Endothelial cell of umbilical vein (primary cell): ENCODE measurements around the gene HPSE2. TPM values are rescaled to one million over a fixed set of nuclear protein-coding genes. Genes with fewer than 3 reads are reported as not detected.

Experiments used
- BruUV-seq: library from RNA; stranded (reverse); fragments of 400-500 nt; replicated peaks from 2 replicates; lab custom pipeline; 2021; lab: Mats Ljungman, UMichigan
- CTCF ChIA-PET: fragments of 300-600, 350-600 bp; sonication (Branson Sonifier 250); formaldehyde crosslinking; loops from one replicate; lab custom pipeline; 2021; ENCODE audit warnings: antibody characterized with exemption, inconsistent platforms; lab: Charles Lee
- POLR2A ChIA-PET: fragments of 300-600, 350-600 bp; sonication (Branson Sonifier 250); formaldehyde crosslinking; loops from one replicate; lab custom pipeline; 2021; ENCODE audit warnings: antibody characterized with exemption, inconsistent platforms; lab: Charles Lee
- DNase-seq: peaks from one replicate; pipeline ENCODE4 v3.0.0-alpha.2; 2011; ENCODE audit warnings: low read depth, low spot score
- FAIRE-seq: peaks from 2 replicates; lab custom pipeline; 2011; peaks lifted over from hg19 to GRCh38; lab: Jason Lieb, UNC
- H2AFZ ChIP-seq: 2 replicates; pipeline ENCODE4 v1.6.0; 2012; ENCODE audit warnings: low read depth, low read length, control low read depth, inconsistent platforms
- H3K27ac ChIP-seq: 2 replicates; pipeline ENCODE4 v1.5.1; 2011; ENCODE audit warnings: low read depth, mild to moderate bottlenecking, control low read depth, low read length, moderate library complexity; ENCODE audit not compliant: insufficient read depth
- H3K27me3 ChIP-seq, 2 experiments: 2 replicates each; pipeline versions ENCODE4 v1.6.0 to v1.6.1; 2011; ENCODE audit warnings: low read length in 2 of 2, mixed read lengths in 1 of 2; ENCODE audit not compliant: control insufficient read depth in 2 of 2, insufficient read depth in 2 of 2
- H3K36me3 ChIP-seq, 2 experiments: 2 replicates in 1 of 2; 3 replicates in 1 of 2; pipeline ENCODE4 v1.5.1; 2011; ENCODE audit warnings: low read length in 2 of 2, mild to moderate bottlenecking in 1 of 2, moderate library complexity in 1 of 2; ENCODE audit not compliant: control insufficient read depth in 2 of 2, insufficient read depth in 2 of 2; ENCODE audit errors: extremely low read depth in 1 of 2
- H3K4me1 ChIP-seq: 3 replicates; pipeline ENCODE4 v1.5.1; 2011; ENCODE audit warnings: mild to moderate bottlenecking, low read length; ENCODE audit not compliant: control insufficient read depth, insufficient read depth; ENCODE audit errors: extremely low read depth
- H3K4me2 ChIP-seq: 2 replicates; pipeline ENCODE4 v1.6.1; 2011; ENCODE audit warnings: low read length, control low read depth, mixed read lengths; ENCODE audit not compliant: insufficient read depth
- H3K4me3 ChIP-seq, 3 experiments: fragments of 200-600 bp in 1 of 3; sonication (generic), shearing (Covaris generic) in 1 of 3; replicated peaks in 1 of 3; 2 replicates each; pipeline ENCODE4 v1.5.1; 2011 to 2016; ENCODE audit warnings: control low read depth in 3 of 3, low read length in 3 of 3, mild to moderate bottlenecking in 2 of 3, inconsistent platforms in 1 of 3, low read depth in 1 of 3, moderate library complexity in 1 of 3; ENCODE audit not compliant: insufficient read depth in 1 of 3
- H3K79me2 ChIP-seq: 2 replicates; pipeline ENCODE4 v1.6.0; 2012; ENCODE audit warnings: low read length, inconsistent platforms; ENCODE audit not compliant: control insufficient read depth, insufficient read depth
- H3K9ac ChIP-seq: replicated peaks from 2 replicates; pipeline ENCODE3; 2011; ENCODE audit warnings: low read length, control low read depth; ENCODE audit not compliant: insufficient read depth; ENCODE audit errors: extremely low read depth
- H3K9me1 ChIP-seq: replicated peaks from 3 replicates; pipeline ENCODE4 v1.6.0; 2011; ENCODE audit warnings: mild to moderate bottlenecking, low read length; ENCODE audit not compliant: control insufficient read depth, insufficient read depth; ENCODE audit errors: extremely low read depth
- H3K9me3 ChIP-seq: replicated peaks from 2 replicates; pipeline ENCODE4 v1.5.1; 2012; ENCODE audit warnings: low read length, inconsistent platforms; ENCODE audit not compliant: control insufficient read depth, insufficient read depth
- H4K20me1 ChIP-seq: replicated peaks from 2 replicates; pipeline ENCODE3; 2011; ENCODE audit warnings: mild to moderate bottlenecking, low read length; ENCODE audit not compliant: control insufficient read depth, insufficient read depth; ENCODE audit errors: extremely low read depth
- CTCF ChIP-seq, 2 donors: IDR thresholded peaks; 1 replicate in 1 of 2; 2 replicates in 1 of 2; pipeline ENCODE4 v1.5.1; 2011; ENCODE audit warnings: low read length in 2 of 2, mild to moderate bottlenecking in 2 of 2, moderate library complexity in 2 of 2, control low read depth in 1 of 2, inconsistent platforms in 1 of 2, low read depth in 1 of 2; ENCODE audit not compliant: insufficient read depth in 1 of 2; ENCODE audit errors: extremely low read depth in 1 of 2
- EZH2 ChIP-seq: IDR thresholded peaks from 2 replicates; pipeline ENCODE4 v1.6.1; 2012; ENCODE audit warnings: borderline replicate concordance, low read depth, mild to moderate bottlenecking, moderate library complexity, low read length, inconsistent platforms; ENCODE audit not compliant: severe bottlenecking
- FOS ChIP-seq: IDR thresholded peaks from 2 replicates; pipeline ENCODE4 v1.6.1; 2011; ENCODE audit warnings: mild to moderate bottlenecking, low read length, moderate library complexity, borderline replicate concordance; ENCODE audit not compliant: insufficient read depth
- GATA2 ChIP-seq: IDR thresholded peaks from 2 replicates; pipeline ENCODE4 v1.7.0; 2011; ENCODE audit warnings: low read depth, mild to moderate bottlenecking, moderate library complexity, mixed read lengths, low read length; ENCODE audit not compliant: insufficient read length, insufficient read depth
- JUN ChIP-seq: IDR thresholded peaks from 2 replicates; pipeline ENCODE4 v1.6.1; 2011; ENCODE audit warnings: borderline replicate concordance, low read depth; ENCODE audit not compliant: insufficient read length, insufficient read depth
- MAX ChIP-seq: IDR thresholded peaks from 2 replicates; pipeline ENCODE4 v1.6.1; 2011; ENCODE audit not compliant: insufficient read depth, insufficient read length
- MYC ChIP-seq: IDR thresholded peaks from one replicate; pipeline ENCODE4 v1.6.1; 2011; ENCODE audit warnings: mild to moderate bottlenecking, low read depth, low read length
- POLR2A ChIP-seq: IDR thresholded peaks from 2 replicates; pipeline ENCODE4 v1.6.1; 2012; ENCODE audit warnings: low read depth, mild to moderate bottlenecking, control low read depth, low read length
- POLR2AphosphoS5 ChIP-seq: IDR thresholded peaks from 2 replicates; pipeline ENCODE4 v1.6.1; 2012; ENCODE audit warnings: low read depth, mild to moderate bottlenecking, control low read depth, low read length, moderate library complexity; ENCODE audit not compliant: insufficient read depth
- dilution Hi-C: fragments of 300-500 bp; cut with MboI; formaldehyde crosslinking; loops from one replicate; pipeline ENCODE4 v1.15.0; 2019; ENCODE audit warnings: low sequenced_read_pairs; ENCODE audit not compliant: extremely low pct_ligation_motif_present
- intact Hi-C: fragments of 100-400 bp; cut with micrococcal nuclease; formaldehyde crosslinking; loops from one replicate; pipeline ENCODE4 v1.10.0; 2022
- polyA plus RNA-seq, 4 experiments: library from polyadenylated mRNA; depleted of rRNA in 3 of 4; stranded (reverse) in 3 of 4; unstranded in 1 of 4; fragments of >200 nt; gene quantifications; 2 replicates each; pipeline versions ENCODE4 v1.2.1 to v1.2.3, GENCODE V29; 2011 to 2012; ENCODE audit warnings: missing spikeins in 1 of 4
- total RNA-seq: library from RNA; stranded (reverse); gene quantifications from 2 replicates; pipeline ENCODE4 v1.2.3, GENCODE V29; 2021

HPSE2 gene
- total and polyA plus RNA-seq, 2 donors (not counting 3 experiments of a cell fraction or from before 2014, with no cell fraction given): not detected

GRCh38 chr10:99008054-99008453 is 227.6 kb downstream of the HPSE2 start:
- Histone ChIP-seq H3K36me3 (no peaks in the 10 kb centered on the region), H4K20me1 (no peaks in the 10 kb centered on the region), H3K4me3 (no peak overlapping the region), H3K4me2 (no peak overlapping the region), H3K9me3 (peaks cover 8% of the 10 kb centered on the region), H3K9ac (no peak overlapping the region), H3K27ac (no peak overlapping the region), H3K4me1 (no peaks in the 10 kb centered on the region), H2AFZ (no peak overlapping the region), H3K79me2 (no peaks in the 10 kb centered on the region), H3K9me1 (no peaks in the 10 kb centered on the region), H3K27me3 (no peaks in the 10 kb centered on the region)
- ChIA-PET POLR2A (no interaction called here), CTCF (no interaction called here)
- dilution Hi-C loops (no loop called here), intact Hi-C loops (no loop called here)
- no peak for FAIRE-seq
- BruUV-seq: no TSS peak
- no peak for TF ChIP-seq FOS
- no peak for TF ChIP-seq GATA2
- no peak for TF ChIP-seq POLR2A
- TF ChIP-seq CTCF (IDR thresholded peaks at IDR 0.05; ENCODE audit: extremely low read depth in 1 of 2, insufficient read depth in 1 of 2, low read depth in 1 of 2, low read length in 2 of 2): no peak
- TF ChIP-seq MYC: no peak
- no peak for DNase-seq

GRCh38 chr10:99007457-99007856 is 228.2 kb downstream of the HPSE2 start:
- Histone ChIP-seq H3K27me3 (no peaks in the 10 kb centered on the region), H3K9ac (no peak overlapping the region), H3K4me3 (no peak overlapping the region), H3K27ac (no peak overlapping the region), H3K79me2 (no peaks in the 10 kb centered on the region), H2AFZ (no peak overlapping the region), H3K4me2 (no peak overlapping the region), H4K20me1 (no peaks in the 10 kb centered on the region), H3K9me3 (peaks cover 8% of the 10 kb centered on the region), H3K4me1 (no peaks in the 10 kb centered on the region), H3K36me3 (no peaks in the 10 kb centered on the region), H3K9me1 (no peaks in the 10 kb centered on the region)
- DNase-seq: no peak
- ChIA-PET POLR2A (no interaction called here), CTCF (no interaction called here)
- no TSS peak for BruUV-seq
- no peak for TF ChIP-seq POLR2A
- TF ChIP-seq GATA2: no peak
- no peak for TF ChIP-seq POLR2AphosphoS5
- TF ChIP-seq MYC: no peak
- no peak for TF ChIP-seq CTCF (IDR thresholded peaks at IDR 0.05; ENCODE audit: extremely low read depth in 1 of 2, insufficient read depth in 1 of 2, low read depth in 1 of 2, low read length in 2 of 2)
- TF ChIP-seq JUN: no peak
- TF ChIP-seq FOS: no peak
- no peak for TF ChIP-seq EZH2
- TF ChIP-seq MAX: no peak
- dilution Hi-C loops (no loop called here), intact Hi-C loops (no loop called here)
- no peak for FAIRE-seq
